SU-DHL-6 (cell line): ENCODE measurements around the gene PBLD.

ENCODE experiments used
- CTCF ChIP-seq: fragments of 200-600 bp; sonication (generic); IDR thresholded peaks from one replicate; pipeline ENCODE4 v1.5.1; 2017; ENCODE audit warnings: antibody characterized with exemption, mild to moderate bottlenecking, low read length, moderate library complexity; ENCODE audit not compliant: insufficient read depth, poor library complexity, severe bottlenecking
- EZH2phosphoT487 ChIP-seq: fragments of 200-600 bp; sonication (generic), shearing (Covaris generic); conservative IDR thresholded peaks from 2 replicates; pipeline ENCODE4 v1.6.1; 2018; ENCODE audit warnings: mild to moderate bottlenecking, antibody characterized with exemption, low read length, moderate library complexity, mixed read lengths

GRCh38 chr10:68296843-68297663 is 35.7 kb downstream of the PBLD start:
- no peak for TF ChIP-seq CTCF
- TF ChIP-seq EZH2phosphoT487, result no peak
